Mesendoderm (in vitro differentiated cells): ENCODE data around the gene ZNF680.

Experiments
- DNase-seq: peaks from one replicate; pipeline ENCODE4 v3.0.0; 2013
- H2AK5ac ChIP-seq: 2 replicates; pipeline ENCODE4 v1.6.1; 2013; ENCODE audit warnings: low read length, inconsistent platforms
- H2BK120ac ChIP-seq: 2 replicates; pipeline ENCODE4 v1.6.1; 2013; ENCODE audit warnings: low read depth, mild to moderate bottlenecking, low read length, moderate library complexity, mixed read lengths
- H2BK15ac ChIP-seq: replicated peaks from 2 replicates; pipeline ENCODE4 v1.6.1; 2013; ENCODE audit warnings: low read depth, mild to moderate bottlenecking, moderate library complexity
- H2BK5ac ChIP-seq: 2 replicates; pipeline ENCODE4 v1.6.1; 2013; ENCODE audit warnings: low read length, inconsistent platforms
- H3K18ac ChIP-seq: 2 replicates; pipeline ENCODE4 v1.6.1; 2013; ENCODE audit warnings: mild to moderate bottlenecking, low read length, mixed read lengths
- H3K23ac ChIP-seq: one replicate; pipeline ENCODE4 v1.6.1; 2013; ENCODE audit warnings: low read length
- H3K27ac ChIP-seq: 2 replicates; pipeline ENCODE4 v1.5.1; 2013; ENCODE audit warnings: low read depth, mild to moderate bottlenecking, inconsistent platforms, low read length, moderate library complexity
- H3K27me3 ChIP-seq: 2 replicates; pipeline ENCODE4 v1.6.1; 2013; ENCODE audit warnings: low read length, control low read depth, mild to moderate bottlenecking, inconsistent platforms; ENCODE audit not compliant: insufficient read depth, poor library complexity
- H3K36me3 ChIP-seq: 2 replicates; pipeline ENCODE4 v1.6.1; 2013; ENCODE audit warnings: low read length, inconsistent platforms; ENCODE audit not compliant: control insufficient read depth, insufficient read depth
- H3K4ac ChIP-seq: one replicate; pipeline ENCODE4 v1.6.1; 2013; ENCODE audit warnings: low read depth, mild to moderate bottlenecking, low read length, moderate library complexity
- H3K4me1 ChIP-seq: 2 replicates; pipeline ENCODE4 v1.6.1; 2013; ENCODE audit warnings: low read depth, low read length, inconsistent platforms; ENCODE audit not compliant: control insufficient read depth
- H3K4me2 ChIP-seq: 2 replicates; pipeline ENCODE4 v1.6.1; 2013; ENCODE audit warnings: low read length
- H3K4me3 ChIP-seq: 2 replicates; pipeline ENCODE4 v1.5.1; 2013; ENCODE audit warnings: mild to moderate bottlenecking, low read length
- H3K56ac ChIP-seq: one replicate; pipeline ENCODE4 v1.6.1; 2013; ENCODE audit warnings: low read length
- H3K79me1 ChIP-seq: 2 replicates; pipeline ENCODE4 v1.6.1; 2013; ENCODE audit warnings: low read length, inconsistent platforms
- H3K79me2 ChIP-seq: 2 replicates; pipeline ENCODE4 v1.6.1; 2013; ENCODE audit warnings: mild to moderate bottlenecking, low read length; ENCODE audit not compliant: control insufficient read depth, insufficient read depth
- H3K9ac ChIP-seq: 2 replicates; pipeline ENCODE4 v1.6.1; 2013; ENCODE audit warnings: low read length, inconsistent platforms
- H4K5ac ChIP-seq: one replicate; pipeline ENCODE4 v1.6.1; 2013; ENCODE audit warnings: low read length
- H4K8ac ChIP-seq: one replicate; pipeline ENCODE4 v1.6.1; 2013; ENCODE audit warnings: low read depth, mild to moderate bottlenecking, control low read depth, low read length, moderate library complexity
- WGBS: extraction: QIAGEN DNeasy Blood & Tissue Kit; methylation state at CpG from one replicate; pipeline ENCODE4 v1.1.7; 2013; ENCODE audit warnings: low lambda C conversion rate, missing lambda C conversion rate; ENCODE audit not compliant: insufficient coverage; ENCODE audit errors: extremely low coverage; 5-methylcytosine and 5-hydroxymethylcytosine counted together

Gene ZNF680

DNA sequence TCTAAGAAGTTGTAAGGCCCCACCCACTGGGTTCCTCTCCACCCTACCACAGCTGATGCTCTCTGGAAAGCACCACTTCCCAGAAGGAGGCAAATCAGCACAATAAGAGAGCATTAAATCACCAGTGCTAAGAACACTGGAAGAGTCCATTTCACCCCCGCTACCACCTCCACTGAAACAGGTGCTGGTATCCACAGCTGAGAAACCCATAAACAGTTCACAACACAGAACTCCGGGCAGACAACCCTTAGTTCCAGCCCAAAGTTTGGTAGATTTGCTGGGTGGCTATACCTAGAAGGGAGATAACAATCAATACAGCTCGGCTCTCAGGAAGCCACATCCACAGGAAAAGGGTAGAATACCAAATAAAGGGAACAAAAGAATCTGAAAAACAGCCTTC is 34.1 kb downstream of the ZNF680 start:
- Histone ChIP-seq H3K9ac (no peak overlapping the region), H3K18ac (no peak overlapping the region), H2BK5ac (no peak overlapping the region), H3K36me3 (no peaks in the 10 kb centered on the region), H2BK15ac (no peak overlapping the region), H2AK5ac (no peak overlapping the region), H3K56ac (no peak overlapping the region), H3K4ac (no peak overlapping the region), H3K27ac (no peak overlapping the region), H4K8ac (no peak overlapping the region), H3K4me1 (no peaks in the 10 kb centered on the region), H3K27me3 (no peaks in the 10 kb centered on the region), H3K79me1 (no peaks in the 10 kb centered on the region), H2BK120ac (no peak overlapping the region), H3K79me2 (no peaks in the 10 kb centered on the region), H3K23ac (no peak overlapping the region), H4K5ac (no peak overlapping the region), H3K4me2 (no peak overlapping the region), H3K4me3 (no peak overlapping the region)
- WGBS: no CpG with 5 or more reads among the region's 3 CpGs
- DNase-seq: no peak

- no peak overlapping the region for H3K56ac ChIP-seq
- H3K9ac ChIP-seq: no peak overlapping the region
- no peak overlapping the region for H3K4me2 ChIP-seq
- H4K5ac ChIP-seq: no peak overlapping the region
- H2BK15ac ChIP-seq: no peak overlapping the region
- H3K4ac ChIP-seq: no peak overlapping the region
- no CpG with 5 or more reads among the region's 2 CpGs for WGBS
- no peak overlapping the region for H2AK5ac ChIP-seq
- no peaks in the 10 kb centered on the region for H3K4me1 ChIP-seq
- H2BK120ac ChIP-seq: no peak overlapping the region
- no peaks in the 10 kb centered on the region for H3K36me3 ChIP-seq
- no peak overlapping the region for H3K4me3 ChIP-seq
- no peak overlapping the region for H3K27ac ChIP-seq
- no peak overlapping the region for H3K18ac ChIP-seq
- DNase-seq: no peak
- H3K23ac ChIP-seq: no peak overlapping the region
- H2BK5ac ChIP-seq: no peak overlapping the region
- no peaks in the 10 kb centered on the region for H3K79me1 ChIP-seq
- no peaks in the 10 kb centered on the region for H3K27me3 ChIP-seq
- no peak overlapping the region for H4K8ac ChIP-seq
- no peaks in the 10 kb centered on the region for H3K79me2 ChIP-seq
Measured at GRCh38 chr7:64521409-64521984, 41.4 kb downstream of the ZNF680 start.

DNA sequence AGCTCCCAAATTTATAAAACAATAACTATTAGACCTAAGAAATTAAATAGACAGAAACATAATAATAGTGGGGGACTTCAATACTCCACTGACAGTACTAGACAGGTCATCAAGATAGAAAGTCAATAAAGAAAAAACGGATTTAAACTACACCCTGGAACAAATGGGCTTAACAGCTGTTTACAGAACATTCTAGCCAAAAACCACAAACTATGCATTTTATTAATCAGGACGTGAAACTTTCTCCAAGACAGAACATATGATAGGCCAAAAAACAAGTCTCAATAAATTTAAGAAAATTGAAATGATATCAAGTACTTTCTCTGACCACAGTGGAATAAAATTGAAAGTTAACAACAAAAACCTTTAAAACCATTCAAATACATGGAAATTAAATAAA is 46.4 kb downstream of the ZNF680 start:
- Histone ChIP-seq H3K27ac (no peak overlapping the region), H4K8ac (no peak overlapping the region), H2BK5ac (no peak overlapping the region), H2BK15ac (no peak overlapping the region), H3K27me3 (no peaks in the 10 kb centered on the region), H3K79me1 (no peaks in the 10 kb centered on the region), H3K4me1 (no peaks in the 10 kb centered on the region), H3K23ac (no peak overlapping the region), H4K5ac (no peak overlapping the region), H3K36me3 (no peaks in the 10 kb centered on the region), H3K4me2 (no peak overlapping the region), H3K79me2 (no peaks in the 10 kb centered on the region), H2AK5ac (no peak overlapping the region), H3K9ac (no peak overlapping the region), H3K18ac (no peak overlapping the region), H3K4ac (no peak overlapping the region), H3K4me3 (no peak overlapping the region), H2BK120ac (no peak overlapping the region), H3K56ac (no peak overlapping the region)
- no peak for DNase-seq
- no CpG with 5 or more reads among the region's 2 CpGs for WGBS

DNA sequence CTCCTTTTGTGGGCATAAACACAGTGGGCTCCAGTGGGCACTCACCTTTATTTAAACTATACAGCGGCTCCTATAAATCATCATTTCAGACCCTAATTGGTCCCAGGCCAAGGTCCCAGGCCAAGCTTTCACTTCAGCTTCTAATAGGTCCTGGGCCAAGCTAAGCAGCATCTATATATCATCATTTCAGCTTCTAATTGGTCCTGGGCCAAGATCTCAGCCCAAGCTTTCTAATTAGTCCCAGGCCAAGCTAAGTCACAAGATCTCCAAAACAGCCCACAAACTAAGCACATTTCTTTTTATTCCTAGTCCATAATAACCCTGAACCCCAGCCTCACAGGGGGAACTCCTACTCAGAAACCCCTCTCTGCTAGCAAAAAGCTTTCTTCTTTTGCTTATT is 47.1 kb downstream of the ZNF680 start:
- Histone ChIP-seq H3K36me3 (no peaks in the 10 kb centered on the region), H3K4me2 (no peak overlapping the region), H2BK15ac (no peak overlapping the region), H3K4me1 (no peaks in the 10 kb centered on the region), H3K9ac (no peak overlapping the region), H3K79me2 (no peaks in the 10 kb centered on the region), H3K23ac (no peak overlapping the region), H3K27me3 (no peaks in the 10 kb centered on the region), H4K8ac (no peak overlapping the region), H3K79me1 (no peaks in the 10 kb centered on the region), H2BK120ac (no peak overlapping the region), H2BK5ac (no peak overlapping the region), H3K4me3 (no peak overlapping the region), H4K5ac (no peak overlapping the region), H3K56ac (no peak overlapping the region), H3K27ac (no peak overlapping the region), H3K4ac (no peak overlapping the region), H2AK5ac (no peak overlapping the region), H3K18ac (no peak overlapping the region)
- no peak for DNase-seq
- WGBS: no CpG with 5 or more reads among the region's 1 CpG

GRCh38 chr7:64515330-64515729 is 47.5 kb downstream of the ZNF680 start:
- Histone ChIP-seq H3K56ac (no peak overlapping the region), H3K79me1 (no peaks in the 10 kb centered on the region), H3K4me1 (no peaks in the 10 kb centered on the region), H3K4me3 (no peak overlapping the region), H3K23ac (no peak overlapping the region), H3K36me3 (no peaks in the 10 kb centered on the region), H3K79me2 (no peaks in the 10 kb centered on the region), H3K18ac (no peak overlapping the region), H3K27ac (no peak overlapping the region), H2BK5ac (no peak overlapping the region), H2BK120ac (no peak overlapping the region), H3K27me3 (no peaks in the 10 kb centered on the region), H3K9ac (no peak overlapping the region), H3K4ac (no peak overlapping the region), H2BK15ac (no peak overlapping the region), H3K4me2 (no peak overlapping the region), H2AK5ac (no peak overlapping the region), H4K5ac (no peak overlapping the region), H4K8ac (no peak overlapping the region)
- DNase-seq: no peak

GRCh38 chr7:64509583-64509982 is 53.3 kb downstream of the ZNF680 start:
- no peaks in the 10 kb centered on the region for H3K79me2 ChIP-seq
- WGBS: no CpG with 5 or more reads among the region's 2 CpGs
- H2AK5ac ChIP-seq: no peak overlapping the region

More at GRCh38 chr7:64509583-64509982, 53.3 kb downstream of the ZNF680 start:
- H3K4me3 ChIP-seq: no peak overlapping the region
- H3K4me2 ChIP-seq: no peak overlapping the region
- no peaks in the 10 kb centered on the region for H3K27me3 ChIP-seq
- no peak overlapping the region for H3K27ac ChIP-seq
- no peak overlapping the region for H3K56ac ChIP-seq
- no peak overlapping the region for H2BK5ac ChIP-seq
- peak; percentile 19 for DNase-seq
- no peaks in the 10 kb centered on the region for H3K79me1 ChIP-seq
- no peak overlapping the region for H4K5ac ChIP-seq
- H3K4me1 ChIP-seq: no peaks in the 10 kb centered on the region
- no peak overlapping the region for H3K18ac ChIP-seq
- H2BK120ac ChIP-seq: no peak overlapping the region
- H4K8ac ChIP-seq: no peak overlapping the region
- H3K9ac ChIP-seq: no peak overlapping the region
- H3K23ac ChIP-seq: no peak overlapping the region
- no peak overlapping the region for H3K4ac ChIP-seq
- no peaks in the 10 kb centered on the region for H3K36me3 ChIP-seq
- H2BK15ac ChIP-seq: no peak overlapping the region
